ENCODE results near the gene UBR3.
"Not testable (repeated sequence)": the region's sequence is repeated elsewhere in the genome, so short reads cannot be mapped to it uniquely, and the experiment has no call there.

UBR3 gene

DNA sequence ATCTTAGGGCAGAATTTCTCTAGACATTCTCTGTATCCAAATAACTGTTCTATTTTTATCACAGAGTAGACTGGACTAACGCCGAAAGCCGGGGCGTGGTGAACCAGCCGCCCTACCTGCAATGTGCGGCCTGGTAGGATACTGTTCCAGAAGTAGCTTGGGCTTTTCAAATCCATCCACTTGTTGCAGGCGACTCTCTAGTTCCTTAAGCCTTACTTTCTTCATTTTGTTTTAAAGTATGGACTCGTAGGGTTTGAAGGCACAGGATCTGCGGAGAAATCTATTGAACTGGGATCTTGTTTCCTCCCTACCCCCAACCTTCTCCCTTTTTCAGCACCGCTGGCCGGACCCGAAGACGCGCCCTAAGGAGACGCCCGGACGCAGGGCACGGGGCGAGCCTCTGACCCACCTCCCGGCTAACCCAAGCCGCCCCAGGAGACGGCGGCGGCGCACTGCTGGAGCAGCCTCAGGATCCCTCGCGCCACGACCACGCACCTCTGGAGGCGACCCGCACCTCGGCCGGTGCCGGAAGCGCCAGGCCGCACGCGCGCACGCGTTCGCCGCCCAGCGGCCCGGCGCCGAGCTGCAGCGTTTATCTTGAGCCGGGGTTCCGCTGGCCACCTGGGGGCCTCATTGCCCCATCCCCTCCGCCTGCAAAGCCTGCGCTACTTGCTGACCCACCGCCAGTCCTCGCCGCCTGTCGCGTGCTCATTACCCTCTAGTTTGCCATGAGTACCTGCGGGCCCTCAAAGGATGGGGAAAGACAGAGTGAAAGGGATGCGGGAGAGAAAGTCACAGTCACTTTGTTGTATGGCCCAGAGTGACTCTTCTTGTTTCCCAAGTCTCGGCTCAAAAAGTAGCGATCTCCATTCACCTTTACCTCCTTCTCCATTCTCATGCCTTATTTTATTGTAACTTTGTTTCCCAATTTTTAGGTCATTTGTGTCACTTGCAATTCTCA lies 2.6 kb upstream of the UBR3 start, which contains the start of gene METTL5:
TSS of gene METTL5 (minus strand) at position 533 of the 961 bp plus-strand sequence. CDS start at position 225, 308 bp downstream.
- DNase-seq = peak; percentile 97

DNA sequence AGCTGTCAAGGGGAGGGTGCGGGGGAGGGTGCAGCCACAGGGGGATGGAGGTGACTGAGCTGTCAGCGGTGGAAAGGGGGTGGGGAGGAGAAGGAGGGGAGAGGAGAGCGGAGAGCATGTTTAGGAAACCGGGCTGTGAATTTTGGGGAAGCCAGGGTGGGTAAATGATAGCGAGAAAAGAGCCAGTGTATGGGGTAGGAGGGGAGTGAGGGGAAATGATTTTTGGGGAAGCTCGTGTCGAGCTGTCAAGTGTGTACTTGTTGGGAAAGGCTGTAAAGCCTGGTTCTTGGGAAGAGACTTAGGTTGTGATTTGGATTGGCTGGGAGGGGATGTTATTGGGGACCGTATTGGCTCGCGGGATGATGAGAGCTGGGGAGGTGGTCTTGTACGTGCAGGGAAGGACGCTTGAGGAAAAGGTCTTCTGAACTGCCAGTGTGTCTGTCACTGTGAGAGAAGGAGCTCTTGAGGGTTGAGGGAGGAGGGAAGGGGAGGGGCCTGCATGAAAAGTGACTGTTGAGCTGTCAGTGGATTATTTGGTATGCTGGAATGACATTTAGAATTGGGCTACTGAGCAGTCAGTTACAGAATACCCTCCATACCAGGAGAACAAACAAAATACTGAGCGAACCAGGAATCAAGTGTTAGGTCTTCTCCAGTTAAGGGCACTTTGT lies 1.0 kb downstream of the UBR3 start:
- peak; percentile 85 for DNase-seq

DNA sequence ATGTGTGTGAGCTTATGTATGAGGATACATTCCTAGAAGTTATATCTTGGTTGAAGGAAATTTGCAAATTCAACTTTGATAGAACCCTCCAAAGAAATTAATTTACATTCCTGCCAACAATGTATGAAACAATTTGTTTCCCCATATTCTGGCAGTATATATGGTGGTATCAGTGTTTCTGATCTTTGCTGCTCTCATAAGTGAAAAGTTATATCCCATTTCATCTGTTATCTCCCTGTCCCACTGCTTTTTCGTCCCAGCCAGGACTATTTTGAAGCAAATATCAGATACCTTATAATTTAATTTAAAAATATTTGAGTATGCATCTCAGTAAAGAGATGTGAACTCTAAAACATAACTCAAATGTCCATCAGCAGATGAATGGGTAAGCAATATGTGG lies 7.1 kb downstream of the UBR3 start:
- no peak for DNase-seq

DNA sequence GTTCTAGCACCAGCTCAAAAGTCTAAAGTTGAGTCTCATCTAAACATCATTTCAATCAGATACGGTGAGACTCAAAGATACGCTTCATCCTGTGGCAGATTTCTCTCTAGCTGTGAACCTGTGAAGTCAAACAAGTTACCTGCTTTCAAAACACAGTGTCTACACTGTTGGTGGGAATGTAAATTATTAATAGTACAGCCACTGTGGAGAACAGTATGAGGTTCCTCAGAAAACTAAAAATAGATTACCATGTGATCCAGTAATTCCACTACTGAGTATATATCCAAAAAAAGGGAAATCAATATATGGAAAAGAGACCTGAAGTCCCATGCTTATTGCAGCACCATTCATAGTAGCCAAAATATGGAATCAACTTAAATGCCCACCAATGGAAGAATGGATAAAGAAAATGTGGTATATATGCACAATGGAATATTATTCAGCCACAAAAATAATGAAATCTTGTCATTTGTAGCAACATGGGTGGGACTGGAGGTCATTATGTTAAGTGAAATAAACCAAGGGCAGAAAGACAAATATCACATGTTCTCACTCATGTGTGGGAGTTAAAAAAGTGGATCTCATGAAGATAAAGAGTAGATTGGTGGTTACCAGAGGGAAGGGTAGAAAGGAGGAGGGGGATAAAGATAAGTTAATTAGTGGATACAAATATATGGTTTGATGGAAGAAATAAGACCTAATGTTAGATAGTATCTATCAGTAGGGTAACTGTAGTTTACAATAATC lies 11.7 kb downstream of the UBR3 start:
- no peak for DNase-seq

DNA sequence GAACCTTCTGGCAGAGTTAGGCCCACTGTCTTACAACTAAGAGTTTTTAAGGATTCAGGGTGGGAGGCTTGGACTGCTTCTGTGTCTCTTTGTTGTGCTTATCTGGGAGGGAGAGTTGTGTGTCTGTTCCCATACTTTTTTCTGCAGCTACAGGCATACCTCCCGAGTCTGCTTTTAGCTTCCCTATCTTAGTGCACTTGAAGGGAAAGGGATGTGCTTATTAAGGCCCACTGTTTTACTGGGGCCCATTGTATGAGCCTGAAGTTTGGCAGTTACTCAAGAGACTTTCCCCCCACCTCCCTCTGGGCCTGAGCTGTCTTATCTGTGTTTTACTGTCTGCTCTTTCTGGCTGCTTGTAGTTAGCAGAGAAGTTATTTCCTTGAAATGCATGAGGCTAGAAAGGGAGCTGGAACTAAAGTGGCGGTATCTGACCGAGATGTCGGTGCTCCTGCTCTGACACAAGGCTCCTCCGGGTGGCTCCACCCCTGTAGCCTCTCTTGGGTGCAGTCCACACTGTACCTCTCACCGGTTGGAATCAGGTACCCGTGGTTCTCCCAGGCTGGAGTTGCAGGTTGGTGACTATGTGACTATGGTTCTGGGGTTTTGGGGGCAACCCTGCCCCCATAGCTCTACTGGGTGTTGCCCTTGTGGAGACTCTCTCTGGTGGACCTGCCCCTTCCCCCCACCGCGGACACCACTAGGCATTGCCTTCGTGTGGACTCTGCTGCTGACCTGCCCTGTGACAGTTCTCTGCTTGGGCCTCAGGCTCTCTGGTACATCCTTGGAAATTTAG lies 12.9 kb downstream of the UBR3 start:
- no peak for DNase-seq

DNA sequence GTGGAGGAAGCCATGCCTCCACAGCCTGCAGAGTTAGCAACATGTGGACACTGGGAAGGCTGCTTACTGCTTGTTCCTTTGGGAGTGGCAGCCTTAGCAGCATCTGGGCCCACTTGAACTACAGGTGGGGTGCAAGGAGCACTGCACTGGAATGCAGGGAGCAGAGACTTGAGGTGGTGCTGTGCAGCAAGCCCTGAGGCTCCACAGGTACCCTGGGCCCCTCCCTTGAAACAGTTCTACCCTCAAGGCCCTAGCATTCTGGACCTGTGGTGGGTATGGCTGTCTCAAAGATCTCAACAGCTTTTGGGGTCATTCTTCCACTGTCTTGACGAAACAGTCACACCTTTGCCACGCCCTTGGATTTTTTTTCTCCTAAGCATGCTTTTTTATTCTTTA lies 13.5 kb downstream of the UBR3 start:
- DNase-seq = no peak

DNA sequence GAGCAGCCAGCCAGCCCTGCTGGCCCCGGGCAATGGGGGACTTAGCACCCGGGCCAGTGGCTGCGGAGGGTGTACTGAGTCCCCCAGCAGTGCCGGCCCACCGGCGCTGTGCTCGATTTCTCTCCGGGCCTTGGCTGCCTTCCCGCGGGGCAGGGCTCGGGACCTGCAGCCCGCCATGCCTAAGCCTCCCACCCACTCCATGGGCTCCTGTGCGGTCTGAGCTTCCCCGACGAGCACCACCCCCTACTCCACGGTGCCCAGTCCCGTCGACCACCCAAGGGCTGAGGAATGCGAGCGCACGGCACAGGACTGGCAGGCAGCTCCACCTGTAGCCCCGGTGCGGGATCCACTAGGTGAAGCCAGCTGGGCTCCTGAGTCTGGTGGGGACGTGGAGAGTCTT lies 14.4 kb downstream of the UBR3 start:
- DNase-seq = not testable (repeated sequence)

- DNase-seq = no peak
Measured at GRCh38 chr2:169845016-169845415, 17.8 kb downstream of the UBR3 start.

DNA sequence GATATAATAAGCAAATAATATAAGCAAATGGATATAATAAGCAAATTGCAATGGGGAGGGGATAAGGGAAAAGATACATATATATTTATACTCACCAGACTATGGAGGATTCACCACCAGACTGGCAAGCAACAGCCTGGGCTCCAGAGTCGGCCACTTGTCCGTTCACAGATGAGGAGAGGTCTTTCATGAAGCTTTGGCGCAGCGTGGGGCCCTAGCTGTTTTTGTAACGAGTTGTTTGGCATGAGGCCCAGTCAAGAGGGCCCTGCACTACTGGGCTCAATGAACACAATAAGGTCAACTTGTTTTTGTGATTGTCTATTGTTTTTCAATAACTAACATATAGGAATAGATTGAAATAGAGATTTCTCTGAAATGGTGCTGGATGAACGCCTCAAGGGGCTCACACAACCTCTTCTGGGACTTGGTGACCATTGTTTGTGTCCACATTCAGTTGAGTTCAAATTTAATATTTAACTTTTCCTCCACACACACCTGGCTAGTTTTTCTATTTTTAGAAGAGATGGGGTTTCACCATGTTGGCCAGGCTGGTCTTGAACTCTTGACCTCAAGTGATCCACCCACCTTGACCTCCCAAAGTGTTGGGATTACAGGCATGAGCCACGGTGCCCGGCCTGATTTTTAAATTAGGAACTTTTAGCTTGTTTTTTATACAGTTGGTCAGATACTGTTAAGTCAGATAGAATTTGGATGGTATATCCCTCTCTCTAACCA lies 21.9 kb downstream of the UBR3 start:
- peak; percentile 62 for DNase-seq

- no peak for DNase-seq
Measured at GRCh38 chr2:169849710-169850109, 22.5 kb downstream of the UBR3 start.

GRCh38 chr2:169853041-169853668 lies 25.9 kb downstream of the UBR3 start:
- no peak for DNase-seq

GRCh38 chr2:169855281-169856258 lies 28.3 kb downstream of the UBR3 start:
- DNase-seq = not testable (repeated sequence)

- no peak for DNase-seq
Measured at GRCh38 chr2:169859423-169859822, 32.2 kb downstream of the UBR3 start.

GRCh38 chr2:169860149-169860548 lies 32.9 kb downstream of the UBR3 start:
- no peak for DNase-seq

GRCh38 chr2:169862816-169863215 lies 35.6 kb downstream of the UBR3 start:
- no peak for DNase-seq

DNA sequence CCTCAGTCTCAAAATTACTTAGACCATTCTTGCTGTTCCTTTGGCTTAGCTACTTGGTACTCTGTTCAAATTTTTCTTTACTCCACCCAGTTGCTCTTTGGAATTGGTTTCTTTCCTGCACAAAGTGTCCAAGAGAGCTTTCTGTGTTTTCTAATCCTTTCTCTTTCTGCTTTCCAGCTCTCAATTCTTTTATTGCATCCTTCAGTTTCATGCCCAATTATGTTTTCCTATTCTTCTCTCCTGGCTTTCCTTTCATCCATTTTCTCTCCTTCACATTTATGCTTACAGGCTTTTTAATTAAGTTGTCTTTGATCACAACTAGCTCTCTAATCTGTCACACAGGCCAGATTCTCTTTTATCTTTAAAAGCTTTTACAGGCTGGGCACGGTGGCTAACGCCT lies 38.2 kb downstream of the UBR3 start:
- DNase-seq = no peak

GRCh38 chr2:169866230-169866629 lies 39.0 kb downstream of the UBR3 start:
- DNase-seq = not testable (repeated sequence)

- DNase-seq = no peak
Measured at GRCh38 chr2:169867579-169867978, 40.3 kb downstream of the UBR3 start.

GRCh38 chr2:169868951-169869350 lies 41.7 kb downstream of the UBR3 start:
- no peak for DNase-seq

DNA sequence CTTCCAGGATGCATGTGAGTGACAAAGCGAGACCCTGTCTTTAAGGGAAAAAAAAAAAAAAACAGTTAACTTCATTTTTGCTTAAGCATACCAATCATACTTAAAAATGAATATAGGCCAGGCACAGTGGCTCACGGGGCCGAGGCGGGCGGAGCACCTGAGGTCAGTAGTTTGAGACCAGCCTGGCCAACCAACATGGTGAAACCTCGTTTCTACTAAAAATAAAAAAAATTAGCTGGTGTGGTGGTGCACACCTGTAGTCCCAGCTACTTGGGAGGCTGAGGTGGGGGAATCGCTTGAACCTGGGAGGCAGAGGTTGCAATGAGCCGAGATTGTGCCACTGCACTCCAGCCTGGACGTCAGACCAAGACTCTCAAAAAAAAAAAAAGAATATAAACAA lies 44.1 kb downstream of the UBR3 start:
- not testable (repeated sequence) for DNase-seq
